Measurements from ENCODE around the gene SPHK1.
A peak's percentile ranks its signal among the peaks of the same experiment; 100 is the strongest.

SPHK1 gene

DNA sequence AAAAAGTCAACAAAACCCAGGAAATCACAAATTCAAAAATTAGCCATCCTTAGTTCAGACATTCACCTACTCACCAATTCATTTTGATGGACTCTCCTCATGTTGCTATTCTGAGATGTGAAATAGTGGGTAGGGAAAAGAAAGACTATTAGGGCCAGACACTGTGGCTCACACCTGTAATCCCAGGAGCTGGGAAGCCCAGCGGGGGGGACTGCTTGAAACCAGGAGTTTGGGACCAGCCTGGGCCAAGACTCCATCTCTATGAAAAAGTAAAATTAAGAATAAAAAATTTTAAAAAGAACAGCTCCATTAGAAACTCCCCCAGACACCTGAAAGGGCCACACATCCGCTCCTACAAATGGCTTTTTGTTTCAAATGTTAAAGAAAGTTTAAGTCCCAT lies 47.1 kb downstream of the SPHK1 start:
- POLR2A ChIA-PET, result interaction anchor here (0.7 kb wide), 1 partner anchor 16 kb away, joined by 3 read pairs; no protein-coding TSS in a partner anchor
- TF ChIP-seq BHLHE40 (IDR thresholded peaks at IDR 0.05; ENCODE audit: borderline replicate concordance) (no peak), CTBP1 (IDR thresholded peaks at IDR 0.05; ENCODE audit: borderline replicate concordance) (no peak), ARNT (IDR thresholded peaks at IDR 0.05) (no peak), ZNF384 (IDR thresholded peaks at IDR 0.05) (no peak), HDGF (IDR thresholded peaks at IDR 0.05; ENCODE audit: borderline replicate concordance) (no peak), TARDBP (IDR thresholded peaks at IDR 0.05) (no peak), FOXM1 (IDR thresholded peaks at IDR 0.05; ENCODE audit: borderline replicate concordance) (no peak)
- TF ChIP-seq, protein P1, sequence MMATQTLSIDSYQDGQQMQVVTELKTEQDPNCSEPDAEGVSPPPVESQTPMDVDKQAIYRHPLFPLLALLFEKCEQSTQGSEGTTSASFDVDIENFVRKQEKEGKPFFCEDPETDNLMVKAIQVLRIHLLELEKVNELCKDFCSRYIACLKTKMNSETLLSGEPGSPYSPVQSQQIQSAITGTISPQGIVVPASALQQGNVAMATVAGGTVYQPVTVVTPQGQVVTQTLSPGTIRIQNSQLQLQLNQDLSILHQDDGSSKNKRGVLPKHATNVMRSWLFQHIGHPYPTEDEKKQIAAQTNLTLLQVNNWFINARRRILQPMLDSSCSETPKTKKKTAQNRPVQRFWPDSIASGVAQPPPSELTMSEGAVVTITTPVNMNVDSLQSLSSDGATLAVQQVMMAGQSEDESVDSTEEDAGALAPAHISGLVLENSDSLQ (IDR thresholded peaks at IDR 0.05), result no peak
- CTCF ChIA-PET, result interaction anchor here (0.6 to 0.7 kb wide), 2 partner anchors 66 to 80 kb away, joined by 3 read pairs; no protein-coding TSS in a partner anchor
- no peak for DNase-seq (ENCODE audit: extremely low spot score)

DNA sequence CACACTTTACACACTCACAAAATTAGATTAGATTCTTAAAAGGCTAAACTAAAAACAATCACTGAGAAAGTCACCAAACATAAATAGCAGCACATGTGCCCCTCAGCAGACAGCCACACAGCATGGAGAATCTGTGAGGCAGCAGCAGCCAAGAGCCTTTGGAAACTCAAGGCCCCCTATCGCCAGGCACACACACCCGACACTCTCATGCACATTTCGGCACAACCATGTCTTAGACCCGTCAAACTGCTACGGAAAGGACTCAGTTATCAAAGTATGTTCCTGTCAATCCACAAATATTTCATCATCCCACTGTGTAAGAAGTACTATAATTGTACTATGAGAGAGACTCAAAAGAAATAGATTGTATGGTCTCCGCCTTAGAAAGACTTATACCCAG lies 47.6 kb downstream of the SPHK1 start:
- POLR2A ChIA-PET, result interaction anchor here (0.7 kb wide), 1 partner anchor 17 kb away, joined by 3 read pairs; no protein-coding TSS in a partner anchor
- TF ChIP-seq FOXA1 (IDR thresholded peaks at IDR 0.05) (no peak), ELF4 (IDR thresholded peaks at IDR 0.05) (no peak), FOXK2 (IDR thresholded peaks at IDR 0.05) (no peak), FOXM1 (IDR thresholded peaks at IDR 0.05; ENCODE audit: borderline replicate concordance) (no peak), HDGF (IDR thresholded peaks at IDR 0.05; ENCODE audit: borderline replicate concordance) (no peak), SP1 (IDR thresholded peaks at IDR 0.05) (no peak), CTBP1 (IDR thresholded peaks at IDR 0.05; ENCODE audit: borderline replicate concordance) (no peak), SUZ12 (IDR thresholded peaks at IDR 0.05) (no peak), L3MBTL2 (conservative IDR thresholded peaks at IDR 0.05) (no peak), NFRKB (IDR thresholded peaks at IDR 0.05) (no peak), ZNF384 (IDR thresholded peaks at IDR 0.05) (no peak), ARNT (IDR thresholded peaks at IDR 0.05) (no peak)
- TF ChIP-seq, protein P1 (IDR thresholded peaks at IDR 0.05), result no peak
- no peak for DNase-seq (ENCODE audit: extremely low spot score)
- CTCF ChIA-PET, result no interaction called here

DNA sequence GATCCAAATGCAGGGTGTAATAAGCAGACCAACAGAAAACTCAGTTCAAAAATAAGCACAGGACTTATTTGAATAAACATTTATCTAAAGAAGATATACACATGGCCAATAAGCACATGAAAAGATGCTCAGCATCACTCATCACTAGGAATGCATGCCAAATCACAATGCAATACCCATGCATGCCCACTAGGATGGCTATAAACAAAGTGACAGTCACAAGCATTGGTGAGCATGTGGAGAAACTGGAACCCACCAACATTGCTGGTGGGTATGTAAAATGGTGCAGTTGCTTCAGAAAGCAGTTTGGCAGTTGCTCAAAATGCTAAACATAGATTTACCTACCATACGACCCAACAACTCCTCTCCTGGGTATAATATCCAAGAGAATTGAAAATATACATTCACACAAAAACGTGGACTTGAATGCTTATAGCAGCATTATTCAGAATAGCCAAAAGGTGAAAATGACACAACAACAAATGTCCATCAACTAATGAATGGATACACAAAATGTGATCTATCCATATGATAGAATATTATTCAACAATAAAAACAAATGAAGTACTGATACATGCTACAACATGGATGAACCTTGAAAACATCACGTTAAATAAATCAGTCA lies 48.4 kb downstream of the SPHK1 start:
- POLR2A ChIA-PET, result no interaction called here
- no peak for DNase-seq (ENCODE audit: extremely low spot score)
- CTCF ChIA-PET, result no interaction called here
- no peak for TF ChIP-seq NFRKB (IDR thresholded peaks at IDR 0.05)
- TF ChIP-seq, protein P1 (IDR thresholded peaks at IDR 0.05), result peak; percentile 40; the same call in 1 of the 2 replicates
- TF ChIP-seq LEF1 (IDR thresholded peaks at IDR 0.05; ENCODE audit: borderline replicate concordance), result no peak
- TF ChIP-seq ELF4 (IDR thresholded peaks at IDR 0.05), result no peak

DNA sequence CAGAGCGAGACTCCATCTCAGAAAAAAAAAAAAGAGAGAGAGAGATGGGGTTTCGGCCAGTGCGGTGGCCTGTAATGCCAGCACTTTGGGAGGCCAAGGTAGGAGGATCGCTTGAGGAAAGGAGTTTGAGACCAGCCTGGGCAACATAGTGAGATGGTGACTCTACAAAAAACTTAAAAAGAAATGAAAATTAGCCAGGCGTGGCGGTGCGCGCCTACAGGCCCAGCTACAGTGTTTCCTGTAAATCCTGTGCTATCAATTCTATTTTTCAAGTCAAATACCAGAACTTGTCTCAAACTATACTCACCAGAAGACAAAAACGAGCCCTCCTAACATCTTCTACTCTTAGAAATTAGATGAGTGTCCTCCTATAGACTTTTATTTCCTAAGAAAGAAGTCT lies 49.3 kb downstream of the SPHK1 start:
- TF ChIP-seq TARDBP (IDR thresholded peaks at IDR 0.05), result no peak
- no peak for TF ChIP-seq L3MBTL2 (conservative IDR thresholded peaks at IDR 0.05)
- no peak for TF ChIP-seq LEF1 (IDR thresholded peaks at IDR 0.05; ENCODE audit: borderline replicate concordance)
- TF ChIP-seq ZNF384 (IDR thresholded peaks at IDR 0.05), result no peak
- TF ChIP-seq, protein P1 (IDR thresholded peaks at IDR 0.05), result no peak
- TF ChIP-seq ARNT (IDR thresholded peaks at IDR 0.05), result no peak
- TF ChIP-seq SUZ12 (IDR thresholded peaks at IDR 0.05), result no peak
- TF ChIP-seq HDGF (IDR thresholded peaks at IDR 0.05; ENCODE audit: borderline replicate concordance), result no peak
- no peak for TF ChIP-seq FOXM1 (IDR thresholded peaks at IDR 0.05; ENCODE audit: borderline replicate concordance)
- no peak for TF ChIP-seq FOXK2 (IDR thresholded peaks at IDR 0.05)
- TF ChIP-seq SP1 (IDR thresholded peaks at IDR 0.05), result no peak
- TF ChIP-seq NFRKB (IDR thresholded peaks at IDR 0.05), result no peak
- TF ChIP-seq BHLHE40 (IDR thresholded peaks at IDR 0.05; ENCODE audit: borderline replicate concordance), result no peak
- no peak for TF ChIP-seq ELF4 (IDR thresholded peaks at IDR 0.05)
- no peak for TF ChIP-seq FOXA1 (IDR thresholded peaks at IDR 0.05)
- TF ChIP-seq CTBP1 (IDR thresholded peaks at IDR 0.05; ENCODE audit: borderline replicate concordance), result no peak
- no peak for DNase-seq (ENCODE audit: extremely low spot score)
- POLR2A ChIA-PET, result no interaction called here
- CTCF ChIA-PET, result no interaction called here

DNA sequence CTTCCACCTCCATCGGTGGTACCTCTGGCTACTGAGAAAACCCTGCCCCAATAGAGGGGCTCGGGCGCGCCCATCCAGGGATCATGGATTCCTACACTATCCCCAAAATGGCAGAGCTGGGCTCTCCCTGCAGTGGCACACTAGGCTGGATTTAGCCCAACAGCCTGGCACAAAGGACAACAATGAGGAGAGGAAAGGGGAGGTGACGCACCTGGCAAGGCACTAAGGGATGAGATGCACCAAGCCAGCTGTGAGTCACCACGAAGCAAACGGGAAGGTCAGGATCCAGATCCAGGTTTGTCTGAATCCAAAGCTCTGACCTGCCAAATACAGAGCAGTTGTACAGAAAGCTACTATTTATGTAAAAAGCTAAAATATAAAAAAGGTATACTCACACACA lies 50.5 kb downstream of the SPHK1 start:
- POLR2A ChIA-PET, result interaction anchor here (1.1 to 1.8 kb wide), 4 partner anchors 10 to 18 kb away, joined by 3 to 8 read pairs (median 4); no protein-coding TSS in a partner anchor
- CTCF ChIA-PET, result interaction anchor here (0.7 kb wide), 1 partner anchor 1925 kb away, joined by 5 read pairs; no protein-coding TSS in a partner anchor
- DNase-seq (ENCODE audit: extremely low spot score), result no peak
- TF ChIP-seq LEF1 (IDR thresholded peaks at IDR 0.05; ENCODE audit: borderline replicate concordance) (no peak), CTBP1 (IDR thresholded peaks at IDR 0.05; ENCODE audit: borderline replicate concordance) (no peak), L3MBTL2 (conservative IDR thresholded peaks at IDR 0.05) (no peak), FOXK2 (IDR thresholded peaks at IDR 0.05) (no peak), HDGF (IDR thresholded peaks at IDR 0.05; ENCODE audit: borderline replicate concordance) (no peak), SUZ12 (IDR thresholded peaks at IDR 0.05) (no peak), FOXA1 (IDR thresholded peaks at IDR 0.05) (no peak), ELF4 (IDR thresholded peaks at IDR 0.05) (no peak), SP1 (IDR thresholded peaks at IDR 0.05) (no peak), ZNF384 (IDR thresholded peaks at IDR 0.05) (no peak), NFRKB (IDR thresholded peaks at IDR 0.05) (no peak), TARDBP (IDR thresholded peaks at IDR 0.05) (no peak), FOXM1 (IDR thresholded peaks at IDR 0.05; ENCODE audit: borderline replicate concordance) (no peak), ARNT (IDR thresholded peaks at IDR 0.05) (no peak), BHLHE40 (IDR thresholded peaks at IDR 0.05; ENCODE audit: borderline replicate concordance) (no peak)
- TF ChIP-seq, protein P1 (IDR thresholded peaks at IDR 0.05), result no peak
